T-cell (primary cell): ENCODE results near the gene NTM. TPM values are rescaled to one million over a fixed set of nuclear protein-coding genes. Genes with fewer than 3 reads are reported as not detected.

Experiments
- ATAC-seq, 4 experiments: fragments of 200-7000 bp in 3 of 4; fragments of 150-1000 bp in 1 of 4; cut with Tn5 transposase; replicated peaks in 1 of 4; 1 replicate in 3 of 4; 2 replicates in 1 of 4; pipeline ENCODE4 v1.10.0; 2021; ENCODE audit warnings: moderate library complexity in 3 of 4, mild to moderate bottlenecking in 2 of 4, moderate number of reproducible peaks in 1 of 4
- CTCF ChIA-PET, 2 donors: fragments of 300-600 bp; sonication (Branson Sonifier 250); formaldehyde crosslinking; loops; one replicate each; lab custom pipeline; 2022; ENCODE audit warnings: antibody characterized with exemption in 2 of 2; lab: Charles Lee
- POLR2A ChIA-PET, 2 donors: fragments of 300-600 bp; sonication (Branson Sonifier 250); formaldehyde crosslinking; loops; one replicate each; lab custom pipeline; 2022; ENCODE audit warnings: antibody characterized with exemption in 2 of 2; lab: Charles Lee
- DNase-seq, 35 experiments: peaks; one replicate each; pipeline versions ENCODE4 v3.0.0 to v3.0.0-alpha.2; 2013 to 2023
- H3K27ac ChIP-seq: one replicate; pipeline ENCODE4 v1.5.1; 2013; ENCODE audit warnings: low read length
- H3K27me3 ChIP-seq, 2 experiments: replicated peaks in 1 of 2; 1 replicate in 1 of 2; 2 replicates in 1 of 2; pipeline versions ENCODE4 v1.6.1 to v1.7.0; 2013; ENCODE audit warnings: low read length in 1 of 2, mixed read lengths in 1 of 2; ENCODE audit not compliant: control insufficient read depth in 2 of 2, insufficient read depth in 2 of 2; ENCODE audit errors: extremely low read depth in 1 of 2
- H3K36me3 ChIP-seq, 2 donors: 1 replicate in 1 of 2; 2 replicates in 1 of 2; pipeline versions ENCODE4 v1.6.1 to v1.7.0; 2013; ENCODE audit warnings: low read length in 1 of 2; ENCODE audit not compliant: control insufficient read depth in 2 of 2, insufficient read depth in 1 of 2; ENCODE audit errors: extremely low read depth in 1 of 2
- H3K4me1 ChIP-seq, 2 experiments: 1 replicate in 1 of 2; 2 replicates in 1 of 2; pipeline versions ENCODE4 v1.6.1 to v1.7.0; 2013; ENCODE audit warnings: low read length in 2 of 2, mixed read lengths in 1 of 2; ENCODE audit not compliant: insufficient read depth in 2 of 2, control insufficient read depth in 1 of 2; ENCODE audit errors: extremely low read depth in 1 of 2
- H3K4me3 ChIP-seq, 2 donors: 1 replicate in 1 of 2; 2 replicates in 1 of 2; pipeline versions ENCODE4 v1.5.1 to v1.7.0; 2013; ENCODE audit warnings: mild to moderate bottlenecking in 2 of 2, low read length in 1 of 2, moderate library complexity in 1 of 2; ENCODE audit not compliant: control insufficient read depth in 1 of 2; ENCODE audit errors: extremely low read depth in 1 of 2
- H3K9me3 ChIP-seq: 2 replicates; pipeline ENCODE4 v1.7.0; 2013
- H3K27ac Mint-ChIP-seq, 2 donors: one replicate each; pipeline ENCODE4 v1.8.0; 2020 to 2021; ENCODE audit warnings: mild to moderate bottlenecking in 2 of 2, mixed read lengths in 2 of 2
- H3K27me3 Mint-ChIP-seq, 2 donors: one replicate each; pipeline ENCODE4 v1.8.0; 2021 to 2022; ENCODE audit warnings: mixed read lengths in 2 of 2
- H3K36me3 Mint-ChIP-seq: one replicate; pipeline ENCODE4 v1.8.0; 2021; ENCODE audit warnings: mixed read lengths
- H3K4me1 Mint-ChIP-seq, 3 donors: one replicate each; pipeline ENCODE4 v1.8.0; 2020 to 2022; ENCODE audit warnings: mixed read lengths in 3 of 3, mild to moderate bottlenecking in 1 of 3
- H3K4me3 Mint-ChIP-seq, 3 donors: one replicate each; pipeline ENCODE4 v1.8.0; 2020 to 2022; ENCODE audit warnings: mild to moderate bottlenecking in 3 of 3, mixed read lengths in 3 of 3, moderate library complexity in 3 of 3
- H3K9me3 Mint-ChIP-seq, 3 donors: one replicate each; pipeline ENCODE4 v1.8.0; 2020 to 2022; ENCODE audit warnings: mixed read lengths in 3 of 3
- WGBS: methylation state at CpG from one replicate; pipeline ENCODE4 v1.1.5; 2013; ENCODE audit warnings: missing lambda C conversion rate; ENCODE audit not compliant: insufficient coverage; 5-methylcytosine and 5-hydroxymethylcytosine counted together
- total RNA-seq, 35 experiments: library from RNA in 6 of 35; stranded (reverse) in 6 of 35; fragments of 120-200 nt in 1 of 35; gene quantifications; one replicate each; pipeline versions ENCODE4 v1.2.1 to v1.2.4 and lab custom pipeline; 2013 to 2026

The NTM gene
- total RNA-seq, 5 donors from 2014 or later (not counting 1 experiment from before 2014, with no cell fraction given), result not detected

DNA sequence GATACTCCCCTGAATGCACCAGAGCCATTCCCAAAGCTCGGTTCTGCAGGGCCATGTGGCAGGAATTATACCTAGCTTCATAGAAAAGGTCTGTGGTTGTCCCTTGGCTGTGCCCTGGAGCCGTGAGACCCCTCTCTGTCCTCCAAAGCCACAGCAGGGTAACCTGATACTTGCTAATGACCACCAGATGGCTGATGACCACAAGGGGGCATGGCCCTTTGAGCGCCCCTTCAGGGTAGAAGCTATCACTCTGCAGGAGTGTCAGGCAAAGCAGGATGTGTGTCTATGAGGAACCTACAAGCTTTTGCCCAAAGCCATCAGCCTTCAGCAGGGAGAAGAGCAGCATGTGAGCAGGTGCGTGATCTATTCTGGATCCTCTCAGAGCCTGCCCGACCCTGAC, 95.3 kb downstream of the NTM start:
- no peaks in the 10 kb centered on the region for H3K9me3 Mint-ChIP-seq
- H3K4me1 Mint-ChIP-seq, result no peaks in the 10 kb centered on the region
- H3K27ac ChIP-seq, result no peak overlapping the region
- WGBS, result 41% methylated on average over 5 of the region's 5 CpGs
- peaks cover 9 to 14% of the 10 kb centered on the region in 2 donors for H3K27me3 Mint-ChIP-seq
- POLR2A ChIA-PET, result no interaction called here
- H3K4me1 ChIP-seq, result no peaks in the 10 kb centered on the region
- H3K4me3 ChIP-seq, result no peak overlapping the region
- no peaks in the 10 kb centered on the region for H3K9me3 ChIP-seq
- H3K36me3 ChIP-seq, result no peaks in the 10 kb centered on the region
- CTCF ChIA-PET, result no interaction called here
- peaks cover 0 to 23% of the 10 kb centered on the region in 2 experiments for H3K27me3 ChIP-seq
- H3K4me3 Mint-ChIP-seq, result no peak overlapping the region
- H3K36me3 Mint-ChIP-seq, result no peaks in the 10 kb centered on the region
- no peak for ATAC-seq
- DNase-seq, result no peak
- no peak overlapping the region for H3K27ac Mint-ChIP-seq

DNA sequence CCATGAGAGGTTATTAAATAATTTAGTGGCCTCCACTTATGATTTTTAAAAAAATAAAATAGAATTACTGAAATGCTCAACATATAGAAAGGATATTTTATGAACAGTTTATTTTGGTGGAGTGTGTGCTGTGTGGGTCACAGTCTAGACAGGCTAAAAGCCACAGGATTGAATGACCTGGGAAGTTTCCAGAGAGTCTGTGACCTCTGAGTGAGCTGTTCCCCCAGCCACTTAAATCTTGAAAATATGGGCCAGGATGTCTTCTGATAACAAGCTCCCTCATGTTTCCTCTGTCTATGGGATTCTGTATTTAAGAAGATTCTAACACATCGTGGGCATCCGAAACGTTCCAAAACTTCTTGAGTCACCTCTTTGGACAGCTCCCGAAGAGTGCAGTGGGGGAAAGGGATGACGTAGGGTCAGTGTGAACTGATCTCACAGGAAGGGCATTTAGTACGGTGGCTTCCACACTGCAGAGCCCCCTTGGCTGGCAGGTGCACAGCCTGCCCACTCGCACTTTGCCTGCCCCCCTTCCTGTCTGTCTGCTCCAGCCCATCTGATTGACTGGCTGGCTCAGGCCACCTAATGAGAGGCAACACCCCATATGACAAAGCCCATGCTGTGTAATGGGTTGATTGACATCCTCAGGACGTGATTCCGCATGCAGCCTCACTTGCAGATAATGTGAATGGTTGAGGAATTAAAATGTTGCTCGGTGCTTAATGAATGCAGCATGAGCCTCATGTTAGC, 97.4 kb downstream of the NTM start:
- Mint-ChIP-seq H3K4me3 (no peak overlapping the region), H3K27me3 (peaks cover 9 to 14% of the 10 kb centered on the region in 2 donors), H3K27ac (no peak overlapping the region), H3K36me3 (no peaks in the 10 kb centered on the region), H3K4me1 (no peaks in the 10 kb centered on the region), H3K9me3 (peaks cover 0 to 4% (median 0%) of the 10 kb centered on the region in 3 donors)
- 68% methylated on average over 6 of the region's 10 CpGs for WGBS
- no peak overlapping the region for H3K4me3 ChIP-seq
- ATAC-seq (no peak), DNase-seq (no peak)
- POLR2A ChIA-PET, result no interaction called here
- no peaks in the 10 kb centered on the region for H3K9me3 ChIP-seq
- H3K36me3 ChIP-seq, result no peaks in the 10 kb centered on the region
- peaks cover 0 to 20% of the 10 kb centered on the region in 2 experiments for H3K27me3 ChIP-seq
- no peak overlapping the region for H3K27ac ChIP-seq
- no peaks in the 10 kb centered on the region for H3K4me1 ChIP-seq
- CTCF ChIA-PET, result no interaction called here

DNA sequence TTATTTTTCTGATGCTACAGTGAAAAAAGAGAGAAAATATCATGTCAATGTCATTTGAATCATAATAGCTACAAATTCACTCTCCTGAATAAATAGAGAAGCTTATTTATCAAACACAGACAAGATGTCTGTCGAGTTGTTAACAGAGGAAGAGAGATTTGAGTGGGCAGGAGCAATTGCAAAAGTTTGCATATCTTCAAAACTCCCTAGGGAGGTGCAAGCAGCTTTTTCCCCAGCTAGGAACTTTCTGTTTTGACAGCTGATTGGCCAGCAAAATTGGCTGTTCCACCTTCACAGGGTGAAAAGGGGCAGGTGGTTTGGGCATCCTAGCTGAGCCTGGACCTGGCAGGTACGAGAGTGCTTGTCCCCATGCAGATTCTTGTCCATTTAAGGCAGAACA, 98.2 kb downstream of the NTM start:
- H3K4me1 Mint-ChIP-seq, result no peaks in the 10 kb centered on the region
- H3K4me3 Mint-ChIP-seq, result no peak overlapping the region
- 50% methylated on average over 1 of the region's 2 CpGs for WGBS
- Histone ChIP-seq H3K9me3 (no peaks in the 10 kb centered on the region), H3K27ac (no peak overlapping the region), H3K4me3 (no peak overlapping the region), H3K4me1 (no peaks in the 10 kb centered on the region), H3K27me3 (peaks cover 0 to 16% of the 10 kb centered on the region in 2 experiments), H3K36me3 (no peaks in the 10 kb centered on the region)
- no peaks in the 10 kb centered on the region for H3K36me3 Mint-ChIP-seq
- peaks cover 0 to 4% (median 0%) of the 10 kb centered on the region in 3 donors for H3K9me3 Mint-ChIP-seq
- H3K27ac Mint-ChIP-seq, result no peak overlapping the region
- ATAC-seq, result no peak
- no peak for DNase-seq
- ChIA-PET POLR2A (no interaction called here), CTCF (no interaction called here)
- H3K27me3 Mint-ChIP-seq, result peaks cover 9 to 13% of the 10 kb centered on the region in 2 donors

GRCh38 chr11:131470216-131470925, 100.0 kb downstream of the NTM start:
- POLR2A ChIA-PET, result no interaction called here
- ATAC-seq (no peak), DNase-seq (no peak)
- H3K27ac ChIP-seq, result no peak overlapping the region
- H3K9me3 ChIP-seq, result no peaks in the 10 kb centered on the region
- H3K36me3 ChIP-seq, result no peaks in the 10 kb centered on the region
- peaks cover 0 to 3% of the 10 kb centered on the region in 2 experiments for H3K27me3 ChIP-seq
- peaks cover 0 to 11% (median 0%) of the 10 kb centered on the region in 3 donors for H3K9me3 Mint-ChIP-seq
- no peak overlapping the region for H3K4me3 ChIP-seq
- peaks cover 0 to 8% of the 10 kb centered on the region in 2 donors for H3K27me3 Mint-ChIP-seq
- no peaks in the 10 kb centered on the region for H3K4me1 Mint-ChIP-seq
- CTCF ChIA-PET, result no interaction called here
- no peaks in the 10 kb centered on the region for H3K4me1 ChIP-seq
- no peak overlapping the region for H3K27ac Mint-ChIP-seq
- H3K4me3 Mint-ChIP-seq, result no peak overlapping the region
- 80% methylated on average over 3 of the region's 6 CpGs for WGBS
- no peaks in the 10 kb centered on the region for H3K36me3 Mint-ChIP-seq

DNA sequence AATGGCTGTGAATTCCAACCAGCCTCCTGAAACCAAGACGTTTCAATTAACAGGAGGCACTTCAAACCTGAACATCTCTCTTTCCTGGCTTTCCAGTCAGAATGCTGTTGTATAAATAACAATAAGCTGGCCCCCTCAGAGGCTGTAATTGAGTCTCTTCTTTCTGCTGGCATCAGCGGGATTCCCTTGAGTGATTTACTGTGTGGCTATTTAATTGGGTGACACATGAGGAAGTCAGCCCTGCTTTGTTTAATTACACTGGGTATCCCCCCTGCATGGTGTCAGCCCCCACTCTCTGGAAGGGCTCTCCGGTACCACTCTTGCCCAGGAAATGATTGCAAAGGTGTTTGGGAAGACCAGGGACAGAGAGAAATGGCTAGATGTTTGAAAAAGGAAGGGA, 101.6 kb downstream of the NTM start:
- 40% methylated on average over 1 of the region's 3 CpGs for WGBS
- ChIA-PET CTCF (no interaction called here), POLR2A (no interaction called here)
- Mint-ChIP-seq H3K4me1 (no peaks in the 10 kb centered on the region), H3K9me3 (peaks cover 0 to 11% (median 0%) of the 10 kb centered on the region in 3 donors), H3K36me3 (no peaks in the 10 kb centered on the region), H3K27ac (no peak overlapping the region), H3K4me3 (no peak overlapping the region), H3K27me3 (peaks cover 0 to 8% of the 10 kb centered on the region in 2 donors)
- Histone ChIP-seq H3K4me3 (no peak overlapping the region), H3K27me3 (no peaks in the 10 kb centered on the region), H3K36me3 (no peaks in the 10 kb centered on the region), H3K4me1 (no peaks in the 10 kb centered on the region), H3K27ac (no peak overlapping the region), H3K9me3 (no peaks in the 10 kb centered on the region)
- ATAC-seq, result no peak
- no peak for DNase-seq

DNA sequence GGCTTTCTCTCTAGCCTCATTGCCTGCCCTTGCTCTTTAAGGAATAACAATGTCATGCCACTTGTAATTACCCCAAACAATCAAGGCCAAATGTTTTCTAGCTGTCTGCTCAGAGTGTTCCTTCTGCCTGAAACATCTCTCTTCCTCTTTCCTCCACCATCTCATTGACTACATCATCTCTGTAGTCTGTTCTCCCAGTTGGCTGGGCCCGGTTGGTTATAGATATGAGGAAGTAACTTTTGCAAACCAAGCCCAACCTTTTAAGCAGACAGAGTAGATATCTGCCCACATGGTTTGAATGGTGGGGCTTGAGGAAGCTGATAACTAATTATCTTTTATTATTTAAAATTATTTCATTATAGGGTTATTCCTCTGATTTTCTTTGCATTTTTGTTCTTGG, 104.5 kb downstream of the NTM start:
- CTCF ChIA-PET, result no interaction called here
- no peaks in the 10 kb centered on the region for H3K9me3 ChIP-seq
- Mint-ChIP-seq H3K27me3 (peaks cover 0 to 8% of the 10 kb centered on the region in 2 donors), H3K4me1 (no peaks in the 10 kb centered on the region), H3K4me3 (no peak overlapping the region), H3K36me3 (no peaks in the 10 kb centered on the region), H3K27ac (no peak overlapping the region), H3K9me3 (peaks cover 0 to 11% (median 0%) of the 10 kb centered on the region in 3 donors)
- WGBS, result no CpG with 5 or more reads among the region's 1 CpG
- H3K27ac ChIP-seq, result no peak overlapping the region
- no peak overlapping the region for H3K4me3 ChIP-seq
- no peaks in the 10 kb centered on the region for H3K27me3 ChIP-seq
- POLR2A ChIA-PET, result interaction anchor here in 1 of 2 donors (0.5 kb wide), 1 partner anchor 20 kb away, joined by 4 read pairs; no protein-coding TSS in a partner anchor
- DNase-seq, result no peak
- H3K4me1 ChIP-seq, result no peaks in the 10 kb centered on the region
- no peak for ATAC-seq
- H3K36me3 ChIP-seq, result no peaks in the 10 kb centered on the region
